22Rv1 (cell line): ENCODE measurements around the gene EXOSC10.
"Not testable (repeated sequence)": the region's sequence is repeated elsewhere in the genome, so short reads cannot be mapped to it uniquely, and the experiment has no call there.

ENCODE experiments used
- H3K27ac ChIP-seq: fragments of 450-650 bp; 2 replicates; pipeline ENCODE4 v1.5.1; 2017
- CTCF ChIP-seq: fragments of 450-650 bp; IDR thresholded peaks from 2 replicates; pipeline ENCODE4 v1.5.1; 2017; ENCODE audit warnings: mild to moderate bottlenecking
- ZFX ChIP-seq: fragments of 450-650 bp; IDR thresholded peaks from 2 replicates; pipeline ENCODE4 v1.6.1; 2017; ENCODE audit warnings: antibody characterized with exemption, borderline replicate concordance

Gene EXOSC10

GRCh38 chr1:11053758-11054137 is 45.9 kb downstream of the EXOSC10 start:
- no peak overlapping the region for H3K27ac ChIP-seq
- TF ChIP-seq ZFX, result no peak
- no peak for TF ChIP-seq CTCF

GRCh38 chr1:11052839-11053757 is 46.6 kb downstream of the EXOSC10 start:
- TF ChIP-seq CTCF, result no peak
- TF ChIP-seq ZFX, result no peak
- no peak overlapping the region for H3K27ac ChIP-seq

GRCh38 chr1:11051781-11052511 is 47.7 kb downstream of the EXOSC10 start:
- no peak overlapping the region for H3K27ac ChIP-seq
- TF ChIP-seq ZFX, result no peak
- TF ChIP-seq CTCF, result no peak

- not testable (repeated sequence) for H3K27ac ChIP-seq
Observed at GRCh38 chr1:11051121-11051520, 48.5 kb downstream of the EXOSC10 start.

GRCh38 chr1:11046625-11047365 is 52.9 kb downstream of the EXOSC10 start, which contains the start of gene MASP2:
TSS of gene MASP2 (minus strand) at chr1:11047239. CDS start at chr1:11047207, 32 bp downstream.
- TF ChIP-seq CTCF, result no peak
- TF ChIP-seq ZFX, result no peak

GRCh38 chr1:11046270-11046566 is 53.5 kb downstream of the EXOSC10 start:
- no peak overlapping the region for H3K27ac ChIP-seq
- TF ChIP-seq ZFX (no peak), CTCF (no peak)

More at GRCh38 chr1:11046625-11047365, 52.9 kb downstream of the EXOSC10 start, which contains the start of gene MASP2:
- H3K27ac ChIP-seq, result no peak within 1 kb of the TSS

GRCh38 chr1:11045428-11046269 is 54.0 kb downstream of the EXOSC10 start:
- no peak for TF ChIP-seq CTCF
- TF ChIP-seq ZFX, result no peak

More at GRCh38 chr1:11045428-11046269, 54.0 kb downstream of the EXOSC10 start:
- no peak overlapping the region for H3K27ac ChIP-seq
